Suprapubic skin (tissue), 4 donors: Measurements from ENCODE around the gene NR1I2. TPM values are rescaled to one million over a fixed set of nuclear protein-coding genes. Genes with fewer than 3 reads are reported as not detected.

ENCODE experiments used
- DNase-seq, 2 donors: peaks; one replicate each; pipeline ENCODE4 v3.0.0-alpha.2; 2019; ENCODE audit warnings: low spot score in 2 of 2
- H3K27ac ChIP-seq: fragments of 200-600 bp; sonication (generic); one replicate; pipeline ENCODE4 v1.5.1; 2019
- H3K27me3 ChIP-seq: fragments of 200-600 bp; sonication (generic); one replicate; pipeline ENCODE4 v1.5.1; 2019
- H3K36me3 ChIP-seq: fragments of 200-600 bp; sonication (generic); one replicate; pipeline ENCODE4 v1.5.1; 2019
- H3K4me1 ChIP-seq: fragments of 200-600 bp; sonication (generic); one replicate; pipeline ENCODE4 v1.5.1; 2019
- H3K4me3 ChIP-seq: fragments of 200-600 bp; sonication (generic); one replicate; pipeline ENCODE4 v1.5.1; 2019; ENCODE audit warnings: mild to moderate bottlenecking
- H3K9me3 ChIP-seq: fragments of 200-600 bp; sonication (generic); one replicate; pipeline ENCODE4 v1.5.1; 2019
- EP300 ChIP-seq: sonication (generic); formaldehyde crosslinking; IDR thresholded peaks from one replicate; pipeline ENCODE4 v1.6.1; 2017; ENCODE audit warnings: antibody characterized with exemption
- POLR2A ChIP-seq, 2 donors: fragments of 450-650 bp; IDR thresholded peaks; one replicate each; pipeline ENCODE4 v1.6.1; 2017; ENCODE audit warnings: antibody characterized with exemption in 2 of 2, mild to moderate bottlenecking in 2 of 2, moderate library complexity in 2 of 2
- POLR2AphosphoS5 ChIP-seq, 3 donors: sonication (generic); formaldehyde crosslinking; IDR thresholded peaks; one replicate each; pipeline ENCODE4 v1.6.1; 2017; ENCODE audit warnings: antibody characterized with exemption in 3 of 3
- WGBS: methylation state at CpG from one replicate; pipeline ENCODE4 v1.1.5; 2018; 5-methylcytosine and 5-hydroxymethylcytosine counted together
- total RNA-seq, 4 donors: library from RNA; depleted of rRNA; stranded (reverse); fragments of >200 nt; gene quantifications; one replicate each; pipeline ENCODE4 v1.1.0, GENCODE V29; 2016
- TF ChIP-seq, protein P1 (sequence below), 2 donors: fragments of 200-600 bp in 1 of 2; fragments of 450-650 bp in 1 of 2; sonication (generic) in 1 of 2; IDR thresholded peaks; one replicate each; pipeline ENCODE4 v1.5.1; 2016 to 2019; ENCODE audit warnings: antibody characterized with exemption in 2 of 2, mild to moderate bottlenecking in 1 of 2, moderate library complexity in 1 of 2

Gene NR1I2
- total RNA-seq, 4 donors from 2014 or later: not detected

DNA sequence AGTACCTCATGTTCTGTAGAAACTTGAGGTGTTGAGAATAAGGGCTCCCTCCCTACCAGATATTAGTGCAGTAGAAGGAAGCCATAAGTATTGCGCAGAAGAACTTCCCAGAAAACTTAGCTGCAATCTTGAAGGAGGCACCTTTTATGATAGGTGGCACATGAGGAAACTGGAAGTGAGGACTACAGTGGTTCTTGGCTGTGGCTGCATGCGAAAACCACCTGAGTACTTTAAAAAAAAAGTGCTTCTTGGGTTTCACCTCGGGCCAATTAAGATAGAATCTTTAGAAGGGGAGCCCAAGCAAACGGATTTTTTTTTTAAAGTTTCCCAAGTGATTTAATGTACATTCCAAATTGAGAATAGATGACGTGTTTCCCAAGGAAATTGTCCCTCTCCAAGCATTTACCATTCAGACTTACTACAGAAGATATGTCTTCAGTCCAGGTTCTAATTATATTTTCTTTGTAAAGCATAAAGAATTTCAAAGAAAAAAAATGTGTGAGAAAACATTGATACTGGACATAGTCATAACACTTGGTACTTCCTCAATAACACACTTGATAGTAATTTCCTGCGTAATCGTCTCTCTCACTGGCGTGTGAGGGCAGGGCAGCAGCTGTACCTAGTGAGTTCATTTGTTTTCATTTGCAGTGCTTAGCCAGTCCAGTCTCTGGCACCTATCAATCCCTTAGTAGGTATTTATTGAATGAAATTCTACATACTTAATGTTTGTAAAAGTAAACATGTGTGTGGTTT, 12.3 kb upstream of the NR1I2 start:
- Histone ChIP-seq H3K4me1 (no peaks in the 10 kb centered on the region), H3K27ac (no peak overlapping the region), H3K27me3 (no peaks in the 10 kb centered on the region), H3K9me3 (no peaks in the 10 kb centered on the region), H3K36me3 (no peaks in the 10 kb centered on the region), H3K4me3 (no peak overlapping the region)
- TF ChIP-seq, protein P1, sequence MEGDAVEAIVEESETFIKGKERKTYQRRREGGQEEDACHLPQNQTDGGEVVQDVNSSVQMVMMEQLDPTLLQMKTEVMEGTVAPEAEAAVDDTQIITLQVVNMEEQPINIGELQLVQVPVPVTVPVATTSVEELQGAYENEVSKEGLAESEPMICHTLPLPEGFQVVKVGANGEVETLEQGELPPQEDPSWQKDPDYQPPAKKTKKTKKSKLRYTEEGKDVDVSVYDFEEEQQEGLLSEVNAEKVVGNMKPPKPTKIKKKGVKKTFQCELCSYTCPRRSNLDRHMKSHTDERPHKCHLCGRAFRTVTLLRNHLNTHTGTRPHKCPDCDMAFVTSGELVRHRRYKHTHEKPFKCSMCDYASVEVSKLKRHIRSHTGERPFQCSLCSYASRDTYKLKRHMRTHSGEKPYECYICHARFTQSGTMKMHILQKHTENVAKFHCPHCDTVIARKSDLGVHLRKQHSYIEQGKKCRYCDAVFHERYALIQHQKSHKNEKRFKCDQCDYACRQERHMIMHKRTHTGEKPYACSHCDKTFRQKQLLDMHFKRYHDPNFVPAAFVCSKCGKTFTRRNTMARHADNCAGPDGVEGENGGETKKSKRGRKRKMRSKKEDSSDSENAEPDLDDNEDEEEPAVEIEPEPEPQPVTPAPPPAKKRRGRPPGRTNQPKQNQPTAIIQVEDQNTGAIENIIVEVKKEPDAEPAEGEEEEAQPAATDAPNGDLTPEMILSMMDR (IDR thresholded peaks at IDR 0.05): no peak
- TF ChIP-seq POLR2AphosphoS5 (IDR thresholded peaks at IDR 0.05) (no peak), POLR2A (IDR thresholded peaks at IDR 0.05) (no peak), EP300 (no peak)
- 68% methylated on average over 8 of the region's 8 CpGs for WGBS
- DNase-seq: no peak

DNA sequence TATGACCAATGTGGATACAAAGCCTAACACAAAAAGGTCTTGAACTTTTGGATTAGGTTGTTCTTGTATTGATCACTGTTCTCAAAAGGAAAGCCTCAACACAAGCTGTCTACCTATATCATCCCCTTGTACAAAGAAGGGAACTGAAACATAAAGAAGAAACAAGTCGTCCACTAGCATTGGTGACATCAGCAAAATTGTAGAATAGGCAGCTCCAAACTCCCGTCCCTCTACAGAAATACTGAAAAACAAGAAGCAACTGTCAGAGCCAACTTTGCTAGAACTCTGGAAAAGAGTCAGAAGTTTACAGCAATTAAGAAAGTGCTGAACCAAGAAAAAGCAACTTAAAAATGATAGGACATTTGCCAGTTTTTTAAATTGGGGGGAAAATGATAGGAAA, 7.5 kb upstream of the NR1I2 start:
- Histone ChIP-seq H3K27ac (no peak overlapping the region), H3K36me3 (no peaks in the 10 kb centered on the region), H3K4me3 (no peak overlapping the region), H3K4me1 (no peaks in the 10 kb centered on the region), H3K27me3 (no peaks in the 10 kb centered on the region), H3K9me3 (no peaks in the 10 kb centered on the region)
- 42% methylated on average over 2 of the region's 2 CpGs for WGBS
- TF ChIP-seq POLR2AphosphoS5 (IDR thresholded peaks at IDR 0.05) (no peak), POLR2A (IDR thresholded peaks at IDR 0.05) (no peak), EP300 (no peak)
- TF ChIP-seq, protein P1 (IDR thresholded peaks at IDR 0.05): no peak
- no peak for DNase-seq

DNA sequence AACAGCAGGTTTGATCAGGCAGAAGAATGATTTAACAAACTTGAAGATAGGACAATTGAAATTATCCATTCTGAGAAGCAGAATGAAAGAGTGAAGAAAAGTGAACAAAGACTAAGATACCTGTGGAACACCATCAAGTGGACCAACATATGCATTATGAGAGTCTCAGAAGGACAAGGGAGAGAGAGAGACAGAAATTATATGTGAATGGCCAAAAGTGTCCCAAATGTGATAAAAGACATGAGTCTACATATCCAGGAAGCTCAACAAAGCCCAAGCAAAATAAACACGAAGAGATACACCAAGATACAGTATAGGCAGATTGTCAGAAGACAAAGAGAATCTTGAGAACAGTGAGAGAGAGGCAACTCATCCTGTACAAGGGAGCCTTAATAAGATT, 5.6 kb upstream of the NR1I2 start:
- Histone ChIP-seq H3K4me1 (no peaks in the 10 kb centered on the region), H3K9me3 (no peaks in the 10 kb centered on the region), H3K36me3 (no peaks in the 10 kb centered on the region), H3K27me3 (no peaks in the 10 kb centered on the region), H3K4me3 (no peak overlapping the region), H3K27ac (no peak overlapping the region)
- WGBS: 63% methylated on average over 1 of the region's 1 CpG
- TF ChIP-seq EP300: no peak
- TF ChIP-seq POLR2AphosphoS5 (IDR thresholded peaks at IDR 0.05): no peak
- TF ChIP-seq, protein P1 (IDR thresholded peaks at IDR 0.05): no peak
- TF ChIP-seq POLR2A (IDR thresholded peaks at IDR 0.05): no peak
- DNase-seq: no peak

DNA sequence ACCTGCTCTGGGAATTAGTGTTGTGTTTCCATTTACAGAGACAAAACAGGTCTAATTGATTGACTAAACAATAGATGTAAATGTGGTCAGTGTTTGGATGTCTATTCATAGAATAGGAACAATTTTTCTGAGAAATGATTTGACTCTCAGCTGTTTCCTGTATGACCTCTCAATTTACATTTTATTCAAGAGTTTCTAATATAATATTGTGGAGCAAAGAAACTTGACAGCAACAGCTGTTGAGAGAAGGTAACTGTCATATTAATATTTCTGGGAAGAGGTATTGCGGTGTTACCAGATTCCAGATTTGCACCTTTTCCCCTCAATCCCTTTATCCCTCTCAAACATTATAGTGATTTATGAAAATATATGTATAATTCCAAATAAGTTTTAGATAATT, 3.7 kb upstream of the NR1I2 start:
- DNase-seq: no peak
- WGBS: 95% methylated on average over 1 of the region's 1 CpG

DNA sequence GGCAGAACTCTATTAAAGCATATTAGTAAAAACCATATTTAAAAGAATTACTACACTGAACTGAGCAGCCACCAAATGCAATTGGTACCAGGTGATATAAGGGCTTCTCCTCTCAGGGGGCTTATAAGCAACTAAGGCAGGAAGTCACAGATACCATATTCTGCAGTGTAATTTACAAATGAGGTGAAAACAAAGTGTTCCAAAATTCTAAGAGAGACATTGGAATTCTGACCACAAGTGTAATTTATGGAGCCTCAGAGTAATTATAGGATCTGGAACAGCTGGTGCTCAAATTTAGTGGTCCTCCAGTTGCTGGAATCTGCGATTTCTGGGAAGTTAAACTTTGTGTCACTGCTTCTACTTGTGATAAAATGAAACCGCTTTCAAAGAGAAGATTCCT, 3.1 kb upstream of the NR1I2 start:
- Histone ChIP-seq H3K27me3 (no peaks in the 10 kb centered on the region), H3K36me3 (no peaks in the 10 kb centered on the region), H3K9me3 (no peaks in the 10 kb centered on the region), H3K4me1 (no peaks in the 10 kb centered on the region), H3K4me3 (no peak overlapping the region), H3K27ac (no peak overlapping the region)
- no peak for DNase-seq
- WGBS: 77% methylated on average over 2 of the region's 2 CpGs
- TF ChIP-seq POLR2A (IDR thresholded peaks at IDR 0.05): no peak
- TF ChIP-seq EP300: no peak
- TF ChIP-seq, protein P1 (IDR thresholded peaks at IDR 0.05): no peak
- TF ChIP-seq POLR2AphosphoS5 (IDR thresholded peaks at IDR 0.05): no peak

More for the DNA sequence above, 3.7 kb upstream of the NR1I2 start:
- H3K36me3 ChIP-seq: no peaks in the 10 kb centered on the region
- no peaks in the 10 kb centered on the region for H3K4me1 ChIP-seq
- H3K4me3 ChIP-seq: no peak overlapping the region
- H3K9me3 ChIP-seq: no peaks in the 10 kb centered on the region
- TF ChIP-seq, protein P1 (IDR thresholded peaks at IDR 0.05): no peak
- TF ChIP-seq POLR2AphosphoS5 (IDR thresholded peaks at IDR 0.05): no peak
- H3K27me3 ChIP-seq: no peaks in the 10 kb centered on the region
- no peak overlapping the region for H3K27ac ChIP-seq
